OCI-M2 (cell line): ENCODE results near the gene ZCCHC12.

ENCODE experiments used
- DNase-seq: peaks from one replicate; lab custom pipeline; 2025; ENCODE audit not compliant: unreplicated experiment; lab: John Stamatoyannopoulos, UW

ZCCHC12 gene

GRCh38 chrX:118867251-118867650 is 43.6 kb downstream of the ZCCHC12 start:
- DNase-seq: no peak

GRCh38 chrX:118872102-118872566 is 48.5 kb downstream of the ZCCHC12 start:
- no peak for DNase-seq
